Measurements from ENCODE around the gene TCEA3. TPM values are rescaled to one million over a fixed set of nuclear protein-coding genes. Genes with fewer than 3 reads are reported as not detected.

TCEA3 gene
- total RNA-seq, 4 donors from 2014 or later, result 39.5 to 49.1 (median 46.2) TPM

DNA sequence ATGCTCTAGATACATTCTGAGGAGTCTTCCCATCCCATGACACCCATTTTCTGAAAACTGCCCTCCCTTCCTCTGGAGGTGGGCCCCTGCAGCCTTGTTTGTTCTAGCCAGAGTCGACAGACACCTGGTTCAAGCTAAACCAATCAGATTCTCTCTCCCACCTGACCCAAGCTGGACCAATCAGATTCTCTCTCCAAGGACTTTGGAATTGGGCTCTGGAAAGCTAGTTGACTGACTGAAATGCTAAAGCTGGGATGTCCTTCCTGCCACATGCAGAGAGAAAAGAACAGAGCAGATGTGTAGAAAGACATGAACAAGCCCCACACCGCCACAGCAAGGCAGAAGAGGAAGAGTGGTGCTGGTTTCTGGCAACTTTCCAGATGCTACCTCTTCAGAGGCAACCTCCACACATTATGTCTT lies 34.8 kb upstream of the TCEA3 start:
- TF ChIP-seq, protein P1, sequence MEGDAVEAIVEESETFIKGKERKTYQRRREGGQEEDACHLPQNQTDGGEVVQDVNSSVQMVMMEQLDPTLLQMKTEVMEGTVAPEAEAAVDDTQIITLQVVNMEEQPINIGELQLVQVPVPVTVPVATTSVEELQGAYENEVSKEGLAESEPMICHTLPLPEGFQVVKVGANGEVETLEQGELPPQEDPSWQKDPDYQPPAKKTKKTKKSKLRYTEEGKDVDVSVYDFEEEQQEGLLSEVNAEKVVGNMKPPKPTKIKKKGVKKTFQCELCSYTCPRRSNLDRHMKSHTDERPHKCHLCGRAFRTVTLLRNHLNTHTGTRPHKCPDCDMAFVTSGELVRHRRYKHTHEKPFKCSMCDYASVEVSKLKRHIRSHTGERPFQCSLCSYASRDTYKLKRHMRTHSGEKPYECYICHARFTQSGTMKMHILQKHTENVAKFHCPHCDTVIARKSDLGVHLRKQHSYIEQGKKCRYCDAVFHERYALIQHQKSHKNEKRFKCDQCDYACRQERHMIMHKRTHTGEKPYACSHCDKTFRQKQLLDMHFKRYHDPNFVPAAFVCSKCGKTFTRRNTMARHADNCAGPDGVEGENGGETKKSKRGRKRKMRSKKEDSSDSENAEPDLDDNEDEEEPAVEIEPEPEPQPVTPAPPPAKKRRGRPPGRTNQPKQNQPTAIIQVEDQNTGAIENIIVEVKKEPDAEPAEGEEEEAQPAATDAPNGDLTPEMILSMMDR (IDR thresholded peaks at IDR 0.05), result no peak
- TF ChIP-seq POLR2A (IDR thresholded peaks at IDR 0.05), result no peak
- WGBS, 2 donors, result 78 to 80% methylated on average over 2 of the region's 2 CpGs
- H3K4me3 ChIP-seq (ENCODE audit: low read depth, poor library complexity, severe bottlenecking), result no peak overlapping the region
- intact Hi-C loops (cut with DNase I; ENCODE audit: low total_unique reads), result no loop called here
- DNase-seq (ENCODE audit: low spot score in 2 of 2), result no peak

DNA sequence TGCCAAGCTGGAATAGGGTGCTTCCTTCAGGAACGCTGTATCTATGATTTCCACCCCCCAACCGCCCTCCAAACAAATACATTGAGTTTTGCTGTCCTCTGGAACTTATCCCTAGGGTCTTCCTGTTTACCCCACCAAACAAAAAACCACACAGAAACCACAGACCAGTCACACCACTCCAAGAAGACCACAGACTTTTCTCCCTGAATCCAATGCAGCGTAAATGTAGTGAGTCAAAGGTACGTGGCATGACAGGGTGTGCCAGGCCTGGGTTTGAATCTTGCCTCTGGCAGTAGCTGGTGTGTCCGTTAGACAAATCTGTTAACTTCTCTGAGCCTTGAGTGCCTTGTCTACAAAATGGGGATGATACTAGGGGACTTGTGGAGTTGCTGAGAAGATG lies 31.7 kb upstream of the TCEA3 start:
- TF ChIP-seq POLR2A (IDR thresholded peaks at IDR 0.05), result no peak
- TF ChIP-seq, protein P1 (IDR thresholded peaks at IDR 0.05), result no peak
- WGBS, 2 donors, result 74 to 77% methylated on average over 5 of the region's 5 CpGs
- intact Hi-C loops (cut with DNase I; ENCODE audit: low total_unique reads), result no loop called here
- no peak overlapping the region for H3K4me3 ChIP-seq (ENCODE audit: low read depth, poor library complexity, severe bottlenecking)
- no peak for DNase-seq (ENCODE audit: low spot score in 2 of 2)

DNA sequence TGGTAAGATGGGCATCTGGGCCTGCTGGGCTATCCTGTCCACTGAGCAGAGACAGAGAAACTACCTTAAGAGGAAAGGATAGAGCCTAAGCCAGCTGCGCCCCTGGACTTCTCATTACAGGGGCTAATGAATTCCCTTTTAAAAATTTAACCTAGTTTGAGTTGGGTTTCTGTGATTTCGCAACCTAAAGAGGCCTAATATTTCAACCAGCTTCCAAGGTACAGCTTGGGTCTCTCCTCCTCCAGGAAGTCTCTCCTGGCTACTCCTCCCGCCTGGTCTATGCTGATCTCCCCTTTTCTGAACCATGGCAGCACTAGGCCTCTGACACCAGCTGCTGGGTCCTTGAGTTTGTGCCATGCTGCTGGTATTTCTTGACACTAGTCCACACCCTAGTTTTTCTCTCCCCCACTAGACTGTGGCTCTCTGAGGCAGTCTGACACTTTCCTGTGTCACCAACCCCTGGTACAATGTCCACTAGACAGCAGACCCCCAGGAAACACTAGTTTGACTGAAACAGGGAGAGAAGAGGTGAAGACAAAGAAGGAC lies 29.0 kb upstream of the TCEA3 start:
- 94 to 98% methylated on average over 3 of the region's 3 CpGs for WGBS, 2 donors
- intact Hi-C loops (cut with DNase I; ENCODE audit: low total_unique reads), result no loop called here
- TF ChIP-seq, protein P1 (IDR thresholded peaks at IDR 0.05), result no peak
- no peak for TF ChIP-seq POLR2A (IDR thresholded peaks at IDR 0.05)
- DNase-seq (ENCODE audit: low spot score in 2 of 2), result no peak
- H3K4me3 ChIP-seq (ENCODE audit: low read depth, poor library complexity, severe bottlenecking), result no peak overlapping the region

DNA sequence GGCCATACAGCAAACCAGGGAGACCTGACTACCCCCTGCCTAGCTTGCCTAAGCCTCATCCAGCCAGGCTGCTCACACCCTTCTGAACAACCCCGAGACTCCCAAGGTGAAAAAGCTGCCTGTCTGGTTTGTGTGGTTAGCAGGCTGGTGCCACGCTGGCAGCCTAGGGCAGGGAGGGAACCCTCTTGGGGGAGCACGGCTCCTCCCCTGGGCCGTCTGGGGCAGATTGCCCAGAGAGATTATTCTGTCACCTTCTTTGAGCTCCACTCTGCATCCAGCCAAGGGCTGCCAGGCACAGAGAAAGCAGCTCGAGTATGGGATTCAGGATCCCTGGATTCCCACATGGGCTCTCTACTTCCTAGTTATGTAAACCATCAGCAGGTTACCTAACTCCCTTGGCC lies 27.5 kb upstream of the TCEA3 start:
- H3K4me3 ChIP-seq (ENCODE audit: low read depth, poor library complexity, severe bottlenecking), result no peak overlapping the region
- TF ChIP-seq, protein P1 (IDR thresholded peaks at IDR 0.05), result no peak
- no peak for TF ChIP-seq POLR2A (IDR thresholded peaks at IDR 0.05)
- intact Hi-C loops (cut with DNase I; ENCODE audit: low total_unique reads), result no loop called here
- DNase-seq (ENCODE audit: low spot score in 2 of 2), result peak; percentile 89 to 94
- WGBS, 2 donors, result 5 to 31% methylated on average over 4 to 5 of the region's 5 CpGs

DNA sequence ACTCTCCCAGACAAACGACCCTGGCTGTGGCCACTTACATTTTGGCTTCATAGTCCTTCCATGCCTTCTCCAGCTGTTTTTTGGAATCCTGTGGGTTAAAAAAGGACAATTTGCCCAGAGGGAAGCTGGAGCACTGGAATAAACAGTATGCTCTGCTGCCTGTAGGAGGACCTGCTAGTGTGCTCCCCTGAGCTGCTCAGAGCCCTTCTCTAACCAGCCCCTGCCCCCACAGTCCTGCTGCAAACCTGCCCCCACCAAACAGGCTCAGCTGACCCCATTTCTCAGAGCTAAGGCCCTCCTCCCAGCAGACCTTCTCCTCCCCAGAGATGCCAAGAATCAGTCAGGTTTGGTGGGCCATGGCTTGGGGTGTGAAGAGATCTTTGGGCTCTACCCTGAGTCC lies 26.9 kb upstream of the TCEA3 start:
- intact Hi-C loops (cut with DNase I; ENCODE audit: low total_unique reads), result no loop called here
- no peak overlapping the region for H3K4me3 ChIP-seq (ENCODE audit: low read depth, poor library complexity, severe bottlenecking)
- WGBS, 2 donors, result 27 to 28% methylated on average over 1 of the region's 1 CpG
- TF ChIP-seq, protein P1 (IDR thresholded peaks at IDR 0.05), result no peak
- TF ChIP-seq POLR2A (IDR thresholded peaks at IDR 0.05), result no peak
- no peak for DNase-seq (ENCODE audit: low spot score in 2 of 2)

DNA sequence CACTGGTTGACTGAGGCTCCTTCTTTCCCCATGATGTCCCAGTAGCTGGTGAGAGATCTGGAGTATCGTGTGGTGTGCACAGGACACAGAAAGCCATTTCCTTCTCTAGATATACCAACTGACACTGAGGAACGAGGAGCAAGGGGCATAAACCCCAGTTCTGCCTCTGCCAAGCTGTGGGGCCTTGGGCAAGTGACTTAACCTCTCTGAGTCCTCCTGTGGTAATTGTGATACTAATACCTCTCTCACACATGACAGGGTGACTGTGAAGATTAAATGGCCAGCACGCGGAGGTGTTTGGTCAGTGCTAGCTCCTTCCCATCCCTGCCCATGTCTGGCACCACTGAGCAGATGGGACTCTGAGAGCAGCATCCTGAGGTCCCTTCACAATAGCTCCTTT lies 26.3 kb upstream of the TCEA3 start:
- TF ChIP-seq POLR2A (IDR thresholded peaks at IDR 0.05), result no peak
- TF ChIP-seq, protein P1 (IDR thresholded peaks at IDR 0.05), result no peak
- no peak for DNase-seq (ENCODE audit: low spot score in 2 of 2)
- WGBS, 2 donors, result 70 to 81% methylated on average over 4 of the region's 4 CpGs
- H3K4me3 ChIP-seq (ENCODE audit: low read depth, poor library complexity, severe bottlenecking), result no peak overlapping the region
- intact Hi-C loops (cut with DNase I; ENCODE audit: low total_unique reads), result no loop called here
